Measurements from ENCODE around the gene CAMK1D.

DNA sequence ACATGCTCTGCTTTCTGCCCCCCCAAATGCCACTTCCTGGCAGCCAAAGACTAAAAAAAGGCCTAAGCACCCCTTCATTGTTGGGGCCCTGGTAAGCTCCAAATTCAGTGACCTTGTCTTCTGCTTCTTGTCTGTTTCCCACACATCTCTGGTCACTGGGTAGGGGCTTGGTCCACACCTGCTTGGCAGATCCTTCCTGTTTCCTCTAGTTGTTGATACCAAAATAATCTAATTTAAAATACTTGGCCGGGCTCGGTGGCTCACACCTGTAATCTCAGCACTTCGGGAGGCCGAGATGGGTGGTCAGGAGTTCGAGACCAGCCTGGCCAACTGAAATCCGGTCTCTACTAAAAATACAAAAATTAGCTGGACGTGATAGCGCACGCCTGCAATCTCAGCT is 130.6 kb downstream of the CAMK1D start:
- TF ChIP-seq, protein P1, sequence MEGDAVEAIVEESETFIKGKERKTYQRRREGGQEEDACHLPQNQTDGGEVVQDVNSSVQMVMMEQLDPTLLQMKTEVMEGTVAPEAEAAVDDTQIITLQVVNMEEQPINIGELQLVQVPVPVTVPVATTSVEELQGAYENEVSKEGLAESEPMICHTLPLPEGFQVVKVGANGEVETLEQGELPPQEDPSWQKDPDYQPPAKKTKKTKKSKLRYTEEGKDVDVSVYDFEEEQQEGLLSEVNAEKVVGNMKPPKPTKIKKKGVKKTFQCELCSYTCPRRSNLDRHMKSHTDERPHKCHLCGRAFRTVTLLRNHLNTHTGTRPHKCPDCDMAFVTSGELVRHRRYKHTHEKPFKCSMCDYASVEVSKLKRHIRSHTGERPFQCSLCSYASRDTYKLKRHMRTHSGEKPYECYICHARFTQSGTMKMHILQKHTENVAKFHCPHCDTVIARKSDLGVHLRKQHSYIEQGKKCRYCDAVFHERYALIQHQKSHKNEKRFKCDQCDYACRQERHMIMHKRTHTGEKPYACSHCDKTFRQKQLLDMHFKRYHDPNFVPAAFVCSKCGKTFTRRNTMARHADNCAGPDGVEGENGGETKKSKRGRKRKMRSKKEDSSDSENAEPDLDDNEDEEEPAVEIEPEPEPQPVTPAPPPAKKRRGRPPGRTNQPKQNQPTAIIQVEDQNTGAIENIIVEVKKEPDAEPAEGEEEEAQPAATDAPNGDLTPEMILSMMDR (conservative IDR thresholded peaks at IDR 0.05 in 1 of 2, IDR thresholded peaks at IDR 0.05 in 1 of 2; ENCODE audit: extremely low read depth in 1 of 2, insufficient read depth in 1 of 2, low read depth in 1 of 2, low read length in 2 of 2) = no peak
- TF ChIP-seq EZH2 (IDR thresholded peaks at IDR 0.05; ENCODE audit: borderline replicate concordance, low read length) = no peak
